ENCODE results near the gene CDK17. TPM values are rescaled to one million over a fixed set of nuclear protein-coding genes. Genes with fewer than 3 reads are reported as not detected.

CDK17 gene
- polyA plus RNA-seq, 1 of the 3 experiments (the other 2 are of a cell fraction): 11.7 TPM

GRCh38 chr12:96354844-96355534 lies 45.2 kb downstream of the CDK17 start:
- no peak overlapping the region for H2AFZ ChIP-seq (ENCODE audit: low read depth)
- H3K36me3 ChIP-seq (replicated peaks in 1 of 2; ENCODE audit: control insufficient read depth in 1 of 2, insufficient read depth in 2 of 2, low read length in 1 of 2): peaks cover 0 to 7% of the 10 kb centered on the region in 2 experiments
- TF ChIP-seq FOXM1 (IDR thresholded peaks at IDR 0.05; ENCODE audit: low read depth) (no peak), ZBTB33 (IDR thresholded peaks at IDR 0.05; ENCODE audit: borderline replicate concordance, low read depth) (no peak), YY1 (IDR thresholded peaks at IDR 0.05; ENCODE audit: low read depth) (no peak), RFX5 (IDR thresholded peaks at IDR 0.05; ENCODE audit: low read length) (no peak), SMC3 (IDR thresholded peaks at IDR 0.05; ENCODE audit: low read depth, low read length) (no peak), GABPA (IDR thresholded peaks at IDR 0.05; ENCODE audit: low read depth) (no peak)
- DNase-seq: no peak
- no peak overlapping the region for H3K9ac ChIP-seq
- H3K4me3 ChIP-seq (ENCODE audit: low read depth in 2 of 2, low read length in 1 of 2): no peak overlapping the region
- no peak overlapping the region for H3K27ac ChIP-seq (ENCODE audit: low read depth in 2 of 2, low read length in 1 of 2)
- H4K20me1 ChIP-seq (ENCODE audit: insufficient read depth): peaks cover 91% of the 10 kb centered on the region
- H3K9me2 ChIP-seq: no peaks in the 10 kb centered on the region
- peaks cover 100% of the 10 kb centered on the region for H3K79me2 ChIP-seq (ENCODE audit: insufficient read depth)
- peaks cover 6 to 29% of the 10 kb centered on the region in 2 experiments; a peak in 2 of 4 replicates for H3K4me1 ChIP-seq (ENCODE audit: control insufficient read depth in 1 of 2, insufficient read depth in 2 of 2, low read depth in 1 of 2, low read length in 1 of 2)
- H3K9me3 ChIP-seq: no peaks in the 10 kb centered on the region; the same call in 1 of the 2 replicates
- H3F3A ChIP-seq (replicated peaks; ENCODE audit: insufficient read depth): peaks cover 16% of the 10 kb centered on the region
- WGBS (ENCODE audit: low lambda C conversion rate): 91% methylated on average over 8 of the region's 8 CpGs
- H3K4me2 ChIP-seq: no peak overlapping the region
- CTCF ChIA-PET: no interaction called here
- POLR2A ChIA-PET: no interaction called here
- H3K27me3 ChIP-seq (ENCODE audit: insufficient read depth): no peaks in the 10 kb centered on the region

DNA sequence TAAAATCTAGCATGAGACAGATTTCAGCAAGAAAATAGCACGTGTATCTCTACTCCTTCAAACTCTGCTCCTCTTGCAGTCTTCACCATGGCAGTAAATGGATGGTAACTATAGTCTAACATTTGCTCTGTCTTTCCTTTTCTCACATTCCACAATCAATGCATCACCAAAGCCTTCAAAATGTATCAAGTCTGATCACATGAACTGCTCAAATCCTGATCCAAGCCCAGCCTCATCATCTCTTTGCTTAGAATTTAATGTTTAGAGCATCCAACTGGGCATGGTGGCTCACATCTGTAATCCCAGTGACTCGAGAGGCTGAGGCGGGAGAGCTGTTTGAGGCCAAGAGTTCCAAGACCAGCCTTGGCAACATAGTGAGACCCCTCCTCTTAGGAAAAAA lies 45.9 kb downstream of the CDK17 start:
- Histone ChIP-seq H3K9me2 (no peaks in the 10 kb centered on the region), H3K27ac (ENCODE audit: low read depth in 2 of 2, low read length in 1 of 2) (no peak overlapping the region), H3K4me3 (ENCODE audit: low read depth in 2 of 2, low read length in 1 of 2) (no peak overlapping the region), H3K4me1 (ENCODE audit: control insufficient read depth in 1 of 2, insufficient read depth in 2 of 2, low read depth in 1 of 2, low read length in 1 of 2) (peaks cover 6 to 24% of the 10 kb centered on the region in 2 experiments; a peak in 2 of 4 replicates), H2AFZ (ENCODE audit: low read depth) (no peak overlapping the region), H3K27me3 (ENCODE audit: insufficient read depth) (no peaks in the 10 kb centered on the region), H3K9me3 (no peaks in the 10 kb centered on the region; the same call in 1 of the 2 replicates), H4K20me1 (ENCODE audit: insufficient read depth) (peaks cover 91% of the 10 kb centered on the region), H3K4me2 (no peak overlapping the region), H3F3A (replicated peaks; ENCODE audit: insufficient read depth) (peaks cover 14% of the 10 kb centered on the region), H3K9ac (no peak overlapping the region), H3K79me2 (ENCODE audit: insufficient read depth) (peaks cover 100% of the 10 kb centered on the region), H3K36me3 (replicated peaks in 1 of 2; ENCODE audit: control insufficient read depth in 1 of 2, insufficient read depth in 2 of 2, low read length in 1 of 2) (peaks cover 0 to under 1% of the 10 kb centered on the region in 2 experiments)
- ChIA-PET POLR2A (no interaction called here), CTCF (no interaction called here)
- TF ChIP-seq TEAD4 (IDR thresholded peaks at IDR 0.05; ENCODE audit: borderline replicate concordance, insufficient read depth): no peak
- no peak for TF ChIP-seq POLR2AphosphoS5 (IDR thresholded peaks at IDR 0.05; ENCODE audit: low read depth, low read length)
- TF ChIP-seq RCOR1 (IDR thresholded peaks at IDR 0.05; ENCODE audit: low read length): no peak
- no peak for TF ChIP-seq RAD21 (IDR thresholded peaks at IDR 0.05; ENCODE audit: low read length)
- TF ChIP-seq YY1 (IDR thresholded peaks at IDR 0.05; ENCODE audit: low read depth): no peak
- no peak for DNase-seq
- WGBS (ENCODE audit: low lambda C conversion rate): 95% methylated on average over 3 of the region's 3 CpGs
